Measurements from ENCODE around the gene MBNL1. TPM values are rescaled to one million over a fixed set of nuclear protein-coding genes. Genes with fewer than 3 reads are reported as not detected.

MBNL1 gene
- total RNA-seq, 1 experiment from 2014 or later = 90.5 TPM

GRCh38 chr3:152471814-152472671 lies 203.3 kb downstream of the MBNL1 start:
- peak; percentile 17 to 64 for DNase-seq
- Histone ChIP-seq H3K36me3 (no peaks in the 10 kb centered on the region), H3K9me3 (replicated peaks) (no peaks in the 10 kb centered on the region; the same call in 1 of the 2 replicates), H3K4me1 (no peaks in the 10 kb centered on the region), H3K27ac (no peak overlapping the region), H3K4me3 (no peak overlapping the region), H3K27me3 (no peaks in the 10 kb centered on the region)

GRCh38 chr3:152472672-152472954 lies 203.9 kb downstream of the MBNL1 start:
- Histone ChIP-seq H3K27me3 (no peaks in the 10 kb centered on the region), H3K4me1 (no peaks in the 10 kb centered on the region), H3K9me3 (replicated peaks) (no peaks in the 10 kb centered on the region; the same call in 1 of the 2 replicates), H3K4me3 (no peak overlapping the region), H3K36me3 (no peaks in the 10 kb centered on the region), H3K27ac (no peak overlapping the region)
- no peak for DNase-seq

GRCh38 chr3:152474585-152474984 lies 205.9 kb downstream of the MBNL1 start:
- Histone ChIP-seq H3K4me1 (no peaks in the 10 kb centered on the region), H3K36me3 (no peaks in the 10 kb centered on the region), H3K27ac (no peak overlapping the region), H3K9me3 (replicated peaks) (no peaks in the 10 kb centered on the region; the same call in 1 of the 2 replicates), H3K27me3 (no peaks in the 10 kb centered on the region), H3K4me3 (no peak overlapping the region)
- DNase-seq = peak; percentile 11 to 55

GRCh38 chr3:152477422-152477821 lies 208.7 kb downstream of the MBNL1 start:
- Histone ChIP-seq H3K36me3 (no peaks in the 10 kb centered on the region), H3K27me3 (no peaks in the 10 kb centered on the region), H3K4me3 (no peak overlapping the region), H3K4me1 (no peaks in the 10 kb centered on the region), H3K9me3 (replicated peaks) (no peaks in the 10 kb centered on the region; the same call in 1 of the 2 replicates), H3K27ac (no peak overlapping the region)
- DNase-seq = no peak

GRCh38 chr3:152480282-152480953 lies 211.7 kb downstream of the MBNL1 start:
- no peaks in the 10 kb centered on the region for H3K27me3 ChIP-seq
- H3K9me3 ChIP-seq (replicated peaks) = no peaks in the 10 kb centered on the region; the same call in 1 of the 2 replicates
- DNase-seq = no peak
- H3K4me1 ChIP-seq = no peaks in the 10 kb centered on the region
- H3K27ac ChIP-seq = no peak overlapping the region
- H3K36me3 ChIP-seq = no peaks in the 10 kb centered on the region
- H3K4me3 ChIP-seq = no peak overlapping the region

- no peaks in the 10 kb centered on the region for H3K4me1 ChIP-seq
- H3K9me3 ChIP-seq (replicated peaks) = no peaks in the 10 kb centered on the region
- no peaks in the 10 kb centered on the region for H3K36me3 ChIP-seq
- DNase-seq = no peak
- no peak overlapping the region for H3K4me3 ChIP-seq
- H3K27me3 ChIP-seq = no peaks in the 10 kb centered on the region
- no peak overlapping the region for H3K27ac ChIP-seq
Observed at GRCh38 chr3:152486364-152486763, 217.6 kb downstream of the MBNL1 start.

- H3K4me1 ChIP-seq = peaks cover 6% of the 10 kb centered on the region; the same call in 1 of the 2 replicates
- no peak overlapping the region for H3K4me3 ChIP-seq
- H3K9me3 ChIP-seq (replicated peaks) = no peaks in the 10 kb centered on the region
- H3K27ac ChIP-seq = no peak overlapping the region
- no peaks in the 10 kb centered on the region for H3K36me3 ChIP-seq
- no peaks in the 10 kb centered on the region for H3K27me3 ChIP-seq
- DNase-seq = no peak
Observed at GRCh38 chr3:152488449-152488848, 219.7 kb downstream of the MBNL1 start.

GRCh38 chr3:152491922-152492321 lies 223.2 kb downstream of the MBNL1 start:
- H3K4me1 ChIP-seq = peaks cover 14% of the 10 kb centered on the region
- no peak overlapping the region for H3K27ac ChIP-seq
- H3K36me3 ChIP-seq = no peaks in the 10 kb centered on the region
- peak in 1 of 2 experiments; percentile 25 for DNase-seq
- no peak overlapping the region for H3K4me3 ChIP-seq
- H3K9me3 ChIP-seq (replicated peaks) = no peaks in the 10 kb centered on the region
- no peaks in the 10 kb centered on the region for H3K27me3 ChIP-seq

GRCh38 chr3:152496286-152496685 lies 227.6 kb downstream of the MBNL1 start:
- peak; percentile 26 to 52 for DNase-seq

GRCh38 chr3:152496716-152497115 lies 228.0 kb downstream of the MBNL1 start:
- Histone ChIP-seq H3K36me3 (no peaks in the 10 kb centered on the region), H3K27ac (peak overlapping the region; percentile 30), H3K9me3 (replicated peaks) (no peaks in the 10 kb centered on the region), H3K4me1 (peaks cover 18% of the 10 kb centered on the region), H3K4me3 (no peak overlapping the region), H3K27me3 (no peaks in the 10 kb centered on the region)
- DNase-seq = no peak

More at GRCh38 chr3:152496286-152496685, 227.6 kb downstream of the MBNL1 start:
- Histone ChIP-seq H3K36me3 (no peaks in the 10 kb centered on the region), H3K9me3 (replicated peaks) (no peaks in the 10 kb centered on the region), H3K4me1 (peaks cover 19% of the 10 kb centered on the region), H3K27me3 (no peaks in the 10 kb centered on the region), H3K27ac (peak overlapping the region; percentile 30), H3K4me3 (no peak overlapping the region)

GRCh38 chr3:152497457-152497856 lies 228.7 kb downstream of the MBNL1 start:
- H3K4me3 ChIP-seq = no peak overlapping the region
- H3K4me1 ChIP-seq = peaks cover 14% of the 10 kb centered on the region
- no peak for DNase-seq

GRCh38 chr3:152497890-152498289 lies 229.2 kb downstream of the MBNL1 start:
- Histone ChIP-seq H3K4me3 (no peak overlapping the region), H3K4me1 (peaks cover 14% of the 10 kb centered on the region), H3K27ac (no peak overlapping the region), H3K9me3 (replicated peaks) (no peaks in the 10 kb centered on the region), H3K36me3 (no peaks in the 10 kb centered on the region), H3K27me3 (no peaks in the 10 kb centered on the region)
- DNase-seq = no peak

More at GRCh38 chr3:152497457-152497856, 228.7 kb downstream of the MBNL1 start:
- H3K9me3 ChIP-seq (replicated peaks) = no peaks in the 10 kb centered on the region
- H3K27ac ChIP-seq = peak overlapping the region; percentile 30
- no peaks in the 10 kb centered on the region for H3K27me3 ChIP-seq
- no peaks in the 10 kb centered on the region for H3K36me3 ChIP-seq

GRCh38 chr3:152499791-152500385 lies 231.2 kb downstream of the MBNL1 start:
- DNase-seq = no peak
- Histone ChIP-seq H3K36me3 (no peaks in the 10 kb centered on the region), H3K4me3 (no peak overlapping the region), H3K27me3 (no peaks in the 10 kb centered on the region), H3K27ac (no peak overlapping the region), H3K9me3 (replicated peaks) (no peaks in the 10 kb centered on the region), H3K4me1 (peaks cover 14% of the 10 kb centered on the region)

GRCh38 chr3:152505926-152506325 lies 237.2 kb downstream of the MBNL1 start:
- Histone ChIP-seq H3K36me3 (no peaks in the 10 kb centered on the region), H3K27me3 (no peaks in the 10 kb centered on the region), H3K4me3 (no peak overlapping the region), H3K27ac (no peak overlapping the region), H3K9me3 (replicated peaks) (no peaks in the 10 kb centered on the region), H3K4me1 (no peaks in the 10 kb centered on the region)
- DNase-seq = no peak

- Histone ChIP-seq H3K4me1 (no peaks in the 10 kb centered on the region), H3K27ac (no peak overlapping the region), H3K27me3 (no peaks in the 10 kb centered on the region), H3K9me3 (replicated peaks) (no peaks in the 10 kb centered on the region), H3K36me3 (no peaks in the 10 kb centered on the region), H3K4me3 (no peak overlapping the region)
- DNase-seq = peak in 1 of 2 experiments; percentile 15
Observed at GRCh38 chr3:152508705-152509104, 240.0 kb downstream of the MBNL1 start.
